Mesodermal cell (in vitro differentiated cells): Measurements from ENCODE around the gene MGMT.

Experiments
- H3K27ac ChIP-seq: 2 replicates; pipeline ENCODE4 v1.7.0; 2013; ENCODE audit warnings: mild to moderate bottlenecking, low read depth, low read length, moderate library complexity; ENCODE audit not compliant: severe bottlenecking
- H3K36me3 ChIP-seq: 2 replicates; pipeline ENCODE4 v1.7.1; 2013; ENCODE audit warnings: mild to moderate bottlenecking, low read length, moderate library complexity; ENCODE audit not compliant: control insufficient read depth, insufficient read depth
- H3K4me1 ChIP-seq: one replicate; pipeline ENCODE4 v1.7.1; 2013; ENCODE audit warnings: mild to moderate bottlenecking, low read length; ENCODE audit not compliant: insufficient read depth, control insufficient read depth, poor library complexity, severe bottlenecking
- H3K4me3 ChIP-seq: 2 replicates; pipeline ENCODE4 v1.7.0; 2013; ENCODE audit warnings: low read length, control low read depth, mild to moderate bottlenecking; ENCODE audit not compliant: insufficient read depth, poor library complexity, severe bottlenecking; ENCODE audit errors: extremely low read depth
- H3K9me3 ChIP-seq: 2 replicates; pipeline ENCODE4 v1.7.1; 2013; ENCODE audit warnings: mild to moderate bottlenecking, low read length, moderate library complexity; ENCODE audit not compliant: control insufficient read depth
- WGBS, 2 experiments: methylation state at CpG; one replicate each; pipeline ENCODE4 v1.1.5; 2013; ENCODE audit warnings: missing lambda C conversion rate in 2 of 2; ENCODE audit not compliant: insufficient coverage in 2 of 2; 5-methylcytosine and 5-hydroxymethylcytosine counted together

The MGMT gene

DNA sequence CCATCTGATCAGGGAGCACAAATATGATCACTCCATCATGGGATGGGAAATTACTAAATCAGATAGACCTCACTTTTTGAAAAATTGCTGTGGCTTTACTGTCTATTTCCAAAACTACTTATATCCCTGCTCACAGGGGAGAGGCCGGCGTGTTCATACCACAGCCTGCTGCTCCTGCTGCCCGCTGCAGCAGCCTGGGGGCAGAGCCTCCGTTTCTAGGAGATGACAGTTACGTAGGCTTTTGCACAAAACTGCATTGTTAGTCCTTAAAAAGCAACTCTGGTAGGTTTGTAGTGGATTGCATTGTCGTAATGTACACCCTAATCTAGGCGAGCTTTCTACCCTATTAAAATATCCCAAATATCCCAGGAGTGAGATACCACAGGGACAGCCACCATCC lies 293.4 kb downstream of the MGMT start:
- WGBS, 2 experiments, result 92 to 95% methylated on average over 4 to 5 of the region's 7 CpGs
- no peaks in the 10 kb centered on the region for H3K4me1 ChIP-seq
- H3K27ac ChIP-seq, result no peak overlapping the region
- no peaks in the 10 kb centered on the region for H3K36me3 ChIP-seq
- H3K4me3 ChIP-seq, result no peak overlapping the region
- no peaks in the 10 kb centered on the region for H3K9me3 ChIP-seq

DNA sequence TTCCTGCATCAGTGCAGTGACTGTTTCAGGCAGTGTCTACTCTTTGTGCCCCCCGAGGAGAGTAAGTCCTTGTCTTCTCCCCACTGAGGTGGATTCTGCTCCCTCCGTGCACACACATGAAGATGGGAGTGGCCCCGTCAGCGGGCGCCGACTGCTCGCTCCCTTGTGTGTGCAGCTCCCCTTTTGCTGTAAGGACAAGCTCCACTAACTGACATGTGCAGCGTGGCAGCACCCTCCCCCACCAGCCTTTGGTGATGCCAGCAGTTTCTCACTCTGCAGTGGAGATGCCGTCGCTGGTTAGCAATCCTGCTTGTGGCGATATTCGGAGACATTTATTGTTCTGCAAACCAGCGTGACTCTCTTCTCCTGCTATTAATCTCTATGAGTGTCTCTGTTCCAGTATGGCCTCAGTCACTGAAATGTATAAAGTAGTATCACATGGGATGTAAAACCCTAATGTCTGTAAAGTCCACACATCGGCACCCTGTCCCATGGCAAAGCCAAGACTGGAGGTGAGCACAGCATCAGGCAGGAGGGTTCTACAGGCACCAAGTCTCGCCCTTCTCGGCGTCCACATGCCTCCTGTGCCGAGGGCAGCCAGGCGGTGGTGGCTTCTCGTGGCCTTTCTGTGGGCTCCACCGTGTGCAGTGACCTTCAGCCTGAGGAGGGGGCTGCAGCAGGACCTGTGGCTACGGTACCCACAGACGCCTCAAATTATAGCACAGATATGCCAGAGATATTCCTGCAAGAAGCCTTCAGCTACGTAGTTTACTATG lies 294.3 kb downstream of the MGMT start:
- Histone ChIP-seq H3K36me3 (no peaks in the 10 kb centered on the region), H3K27ac (no peak overlapping the region), H3K4me3 (no peak overlapping the region), H3K9me3 (no peaks in the 10 kb centered on the region), H3K4me1 (no peaks in the 10 kb centered on the region)
- 94% methylated on average over 20 to 24 of the region's 24 CpGs for WGBS, 2 experiments

DNA sequence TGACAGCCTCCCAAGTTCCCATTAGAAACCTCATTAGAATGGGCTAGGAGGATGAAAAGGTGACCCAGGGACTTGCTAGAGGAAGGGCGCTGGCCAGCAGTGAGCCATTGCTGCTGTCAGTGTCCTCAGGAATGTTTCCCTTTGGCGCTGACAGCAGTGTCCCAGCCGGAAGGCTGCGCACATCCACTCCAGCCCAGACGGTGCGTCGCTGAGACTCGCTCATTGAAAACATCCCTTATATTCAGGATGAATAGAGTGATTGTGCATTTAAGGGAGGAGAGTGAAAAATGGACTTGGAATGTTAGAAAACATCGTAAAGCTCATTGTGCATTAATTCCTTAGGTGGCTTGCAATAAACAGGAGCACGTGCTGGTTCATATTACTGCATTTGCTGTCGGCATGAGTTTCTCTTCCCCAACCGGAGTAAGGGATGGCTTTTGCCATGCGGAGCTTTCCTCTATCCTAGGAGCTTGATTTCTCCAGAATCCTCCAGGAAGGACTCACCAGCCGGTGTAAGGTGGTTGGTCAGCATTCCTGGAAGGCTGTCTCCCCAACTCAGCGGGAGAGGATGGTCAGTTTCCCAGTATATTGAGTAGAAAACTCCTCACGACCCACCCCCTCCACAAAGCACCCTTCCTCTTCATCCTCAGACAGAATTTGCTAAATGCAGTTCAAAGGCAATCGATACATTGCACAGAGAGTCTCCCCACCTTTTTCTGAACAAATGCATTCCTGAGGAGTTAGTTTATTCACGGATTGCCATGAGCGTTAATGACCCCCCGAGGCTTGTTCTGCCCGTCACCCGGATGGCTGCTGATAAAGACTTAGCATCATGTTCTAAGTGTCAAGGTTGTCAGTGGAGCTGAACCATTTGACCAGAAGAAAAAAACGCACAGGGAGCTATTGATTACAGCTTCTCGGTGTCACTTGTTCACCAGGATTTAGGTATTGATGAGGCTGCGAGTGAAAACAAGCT lies 295.2 kb downstream of the MGMT start:
- Histone ChIP-seq H3K27ac (peak overlapping the region; percentile 29), H3K9me3 (no peaks in the 10 kb centered on the region), H3K4me3 (no peak overlapping the region), H3K36me3 (no peaks in the 10 kb centered on the region), H3K4me1 (no peaks in the 10 kb centered on the region)
- 63 to 77% methylated on average over 18 to 22 of the region's 25 CpGs for WGBS, 2 experiments

DNA sequence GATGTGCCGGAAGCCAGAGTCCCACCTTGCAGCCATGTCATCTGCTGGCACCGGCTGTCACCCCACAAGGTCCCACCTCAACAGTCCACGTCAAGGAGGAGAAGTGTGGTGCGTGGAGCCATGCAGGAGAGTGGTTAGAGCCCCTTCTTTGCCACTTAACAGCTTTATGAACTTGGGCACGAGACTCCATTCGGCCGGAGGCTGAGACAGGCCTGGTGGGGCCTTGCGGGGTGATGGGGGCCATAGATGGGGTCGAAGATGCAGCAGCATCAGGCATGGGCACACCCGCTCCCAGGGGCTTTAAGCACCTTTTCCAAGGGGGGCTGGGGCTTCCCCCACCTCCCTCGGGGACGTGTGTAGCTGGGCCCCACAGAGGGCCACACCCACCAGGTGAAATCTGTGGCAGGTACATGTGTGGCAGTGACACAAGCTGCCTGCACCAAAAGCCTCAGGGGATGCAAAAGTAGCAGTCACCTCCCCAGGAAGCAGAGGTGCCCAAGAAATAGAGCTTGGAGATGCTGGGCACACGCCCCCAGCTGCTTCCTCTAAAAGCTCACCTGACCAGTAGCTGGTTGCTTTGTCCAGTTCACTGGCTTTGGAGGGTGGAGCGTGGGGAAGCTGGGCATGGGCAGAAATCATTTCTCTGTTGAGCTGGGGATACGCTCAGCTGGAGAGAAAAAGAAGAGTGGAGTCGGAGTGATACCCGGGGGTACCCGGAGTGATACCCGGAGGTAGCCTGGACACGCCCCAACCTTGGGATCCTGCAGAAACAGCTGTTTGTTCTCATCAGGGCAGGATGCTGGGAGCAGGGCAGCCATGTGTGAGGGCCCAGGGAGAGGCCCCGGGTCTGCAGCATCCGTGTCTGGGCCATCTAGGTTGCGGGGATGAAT lies 297.2 kb downstream of the MGMT start:
- Histone ChIP-seq H3K4me1 (no peaks in the 10 kb centered on the region), H3K36me3 (no peaks in the 10 kb centered on the region), H3K9me3 (no peaks in the 10 kb centered on the region), H3K27ac (no peak overlapping the region), H3K4me3 (no peak overlapping the region)
- 94 to 96% methylated on average over 19 of the region's 23 CpGs for whole genome bisulfite sequencing, 2 experiments

DNA sequence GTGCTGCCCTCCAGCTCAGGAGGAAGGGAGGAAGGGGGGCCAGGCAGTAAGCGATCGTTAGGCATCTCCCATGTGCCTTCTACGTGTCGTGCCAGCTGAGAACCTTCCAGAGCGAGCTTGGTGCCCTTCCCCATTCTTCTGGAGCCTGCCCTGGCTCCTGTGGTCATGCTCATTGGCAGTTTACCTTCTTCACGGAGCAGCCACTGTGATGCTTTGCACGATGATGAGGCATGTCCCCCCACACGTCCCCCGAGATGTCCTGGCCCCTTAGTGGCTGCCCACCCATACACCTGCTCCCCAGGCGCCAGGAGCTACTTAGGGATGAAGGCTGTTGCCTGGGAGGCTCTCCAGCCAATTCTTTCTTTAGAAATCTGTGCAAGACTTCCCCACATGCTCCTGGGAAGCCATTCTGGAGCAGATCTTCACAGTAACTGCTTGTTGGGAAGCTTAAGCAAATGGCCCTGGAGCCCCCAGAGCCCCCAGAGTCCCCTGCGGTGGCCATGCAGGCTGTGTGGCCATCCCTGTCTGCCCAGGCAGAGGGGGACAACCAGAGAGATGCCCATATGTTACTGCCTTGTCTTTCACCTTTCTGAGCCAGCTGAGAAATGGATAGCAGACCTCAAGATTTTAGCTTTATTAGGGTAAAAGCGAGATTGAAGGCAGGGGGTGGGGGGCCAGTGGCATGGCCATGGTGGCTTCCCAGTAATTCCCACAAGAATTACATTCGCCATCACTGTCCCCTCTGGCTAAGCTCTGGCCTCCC lies 298.0 kb downstream of the MGMT start:
- no peaks in the 10 kb centered on the region for H3K36me3 ChIP-seq
- H3K4me3 ChIP-seq, result no peak overlapping the region
- no peaks in the 10 kb centered on the region for H3K9me3 ChIP-seq
- 78 to 89% methylated on average over 6 to 11 of the region's 13 CpGs for WGBS, 2 experiments
- H3K4me1 ChIP-seq, result no peaks in the 10 kb centered on the region
- no peak overlapping the region for H3K27ac ChIP-seq

DNA sequence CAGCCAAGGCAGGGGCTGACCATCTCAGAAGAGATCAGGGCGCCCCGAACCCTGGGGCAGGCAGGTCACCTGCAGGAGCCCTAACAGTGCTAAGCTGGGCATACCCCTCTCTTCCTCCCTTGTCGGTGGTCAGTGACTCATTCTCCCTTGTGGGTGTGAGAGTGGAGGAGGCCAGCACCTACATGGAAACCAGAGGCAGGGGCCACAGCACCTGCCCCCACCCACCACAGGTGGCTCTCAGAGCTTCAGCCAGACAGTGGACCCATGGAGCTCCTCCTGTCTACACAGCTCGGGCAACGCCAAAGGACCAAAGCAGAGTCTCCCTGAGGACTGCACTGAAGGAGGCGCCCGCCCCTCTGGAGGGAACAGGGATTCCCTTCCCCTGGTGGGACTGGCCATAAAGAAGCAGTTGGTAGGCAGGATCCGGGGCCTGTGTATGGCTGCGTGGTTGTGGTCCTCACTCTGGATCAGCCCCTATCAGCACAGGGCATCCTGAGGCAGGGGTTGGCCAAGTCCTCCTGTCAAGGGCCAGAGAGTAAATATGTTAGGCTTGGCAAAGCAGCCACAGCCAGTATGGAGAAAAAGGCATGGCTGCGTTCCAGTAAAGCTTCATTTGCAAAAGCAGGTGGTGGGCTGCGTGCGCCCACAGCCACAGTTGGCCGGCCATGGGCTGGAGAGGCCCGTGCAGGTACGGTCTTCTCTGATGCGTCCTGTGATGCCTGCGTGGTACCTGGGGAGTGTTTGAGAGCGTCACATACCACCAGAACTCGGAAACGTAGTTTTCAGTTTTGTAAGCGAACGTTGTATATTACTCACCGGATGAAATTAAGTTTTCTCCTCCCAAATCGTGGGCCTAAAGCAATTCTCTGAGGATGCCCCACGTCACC lies 298.9 kb downstream of the MGMT start:
- Histone ChIP-seq H3K36me3 (no peaks in the 10 kb centered on the region), H3K9me3 (no peaks in the 10 kb centered on the region), H3K4me1 (no peaks in the 10 kb centered on the region), H3K4me3 (no peak overlapping the region), H3K27ac (no peak overlapping the region)
- WGBS, 2 experiments, result 93 to 95% methylated on average over 22 of the region's 25 CpGs

DNA sequence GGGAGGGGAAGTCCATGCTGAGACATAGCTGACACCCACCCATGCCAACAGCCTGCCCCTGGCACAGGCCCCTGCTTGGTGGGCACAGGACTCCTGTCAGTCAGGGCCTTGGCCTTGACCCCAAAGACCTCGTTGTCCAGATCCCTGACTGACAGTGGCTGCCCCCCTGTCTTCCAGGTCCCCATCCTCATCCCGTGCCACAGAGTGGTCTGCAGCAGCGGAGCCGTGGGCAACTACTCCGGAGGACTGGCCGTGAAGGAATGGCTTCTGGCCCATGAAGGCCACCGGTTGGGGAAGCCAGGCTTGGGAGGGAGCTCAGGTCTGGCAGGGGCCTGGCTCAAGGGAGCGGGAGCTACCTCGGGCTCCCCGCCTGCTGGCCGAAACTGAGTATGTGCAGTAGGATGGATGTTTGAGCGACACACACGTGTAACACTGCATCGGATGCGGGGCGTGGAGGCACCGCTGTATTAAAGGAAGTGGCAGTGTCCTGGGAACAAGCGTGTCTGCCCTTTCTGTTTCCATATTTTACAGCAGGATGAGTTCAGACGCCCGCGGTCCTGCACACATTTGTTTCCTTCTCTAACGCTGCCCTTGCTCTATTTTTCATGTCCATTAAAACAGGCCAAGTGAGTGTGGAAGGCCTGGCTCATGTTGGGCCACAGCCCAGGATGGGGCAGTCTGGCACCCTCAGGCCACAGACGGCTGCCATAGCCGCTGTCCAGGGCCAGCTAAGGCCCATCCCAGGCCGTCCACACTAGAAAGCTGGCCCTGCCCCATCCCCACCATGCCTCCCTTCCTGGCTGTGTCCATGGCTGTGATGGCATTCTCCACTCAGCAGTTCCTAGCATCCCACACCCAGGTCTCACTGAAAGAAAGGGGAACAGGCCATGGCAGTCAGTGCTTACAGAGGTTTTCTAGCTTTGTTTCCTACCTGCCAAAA lies 299.8 kb downstream of the MGMT start:
- no peak overlapping the region for H3K4me3 ChIP-seq
- 91 to 97% methylated on average over 20 of the region's 25 CpGs for WGBS, 2 experiments
- H3K4me1 ChIP-seq, result no peaks in the 10 kb centered on the region

DNA sequence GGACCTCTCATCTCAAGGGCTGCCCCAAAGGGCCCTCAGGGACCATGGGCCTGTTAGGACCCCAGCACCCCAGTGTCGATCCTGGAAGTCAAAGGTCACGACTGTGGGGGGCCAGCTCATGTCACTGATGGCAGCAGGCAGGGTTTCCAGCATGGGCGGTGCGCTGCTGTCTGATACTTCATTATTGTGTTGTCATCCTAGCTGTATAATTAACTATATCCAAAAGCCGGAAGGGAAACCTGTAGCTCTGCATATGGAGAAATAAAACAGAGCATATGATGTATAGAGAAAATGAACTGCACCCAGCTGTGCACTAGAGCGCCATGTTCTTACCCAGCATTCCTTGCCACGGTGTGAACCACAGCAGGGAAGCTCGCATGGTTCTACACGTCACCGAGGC lies 300.7 kb downstream of the MGMT start:
- Histone ChIP-seq H3K27ac (no peak overlapping the region), H3K4me1 (no peaks in the 10 kb centered on the region), H3K4me3 (no peak overlapping the region), H3K9me3 (no peaks in the 10 kb centered on the region), H3K36me3 (no peaks in the 10 kb centered on the region)
- 92 to 95% methylated on average over 2 to 8 of the region's 10 CpGs for WGBS, 2 experiments

More for the DNA sequence above, 299.8 kb downstream of the MGMT start:
- H3K9me3 ChIP-seq, result no peaks in the 10 kb centered on the region
- H3K27ac ChIP-seq, result no peak overlapping the region
- H3K36me3 ChIP-seq, result no peaks in the 10 kb centered on the region
